Gastrocnemius medialis (tissue), 4 donors: ENCODE results near the gene BNC2.

Source experiments
- CTCF ChIP-seq, 5 experiments: fragments of 450-650 bp in 3 of 5; fragments of 200-600 bp in 2 of 5; sonication (generic) in 2 of 5; IDR thresholded peaks in 4 of 5; conservative IDR thresholded peaks in 1 of 5; 1 replicate in 4 of 5; 2 replicates in 1 of 5; pipeline ENCODE4 v1.5.1; 2016 to 2019; ENCODE audit warnings: antibody characterized with exemption in 5 of 5, mild to moderate bottlenecking in 3 of 5, moderate library complexity in 3 of 5
- POLR2A ChIP-seq, 2 donors: fragments of 450-650 bp; IDR thresholded peaks; one replicate each; pipeline ENCODE4 v1.6.1; 2017; ENCODE audit warnings: antibody characterized with exemption in 2 of 2, mild to moderate bottlenecking in 2 of 2, moderate library complexity in 2 of 2

- TF ChIP-seq POLR2A (IDR thresholded peaks at IDR 0.05) = no peak
- no peak for TF ChIP-seq CTCF (IDR thresholded peaks at IDR 0.05 in 4 of 5, conservative IDR thresholded peaks at IDR 0.05 in 1 of 5)
These were observed 48.5 kb upstream of the BNC2 start for GRCh38 chr9:16918920-16919319.
